Breast epithelium (tissue), 4 donors: ENCODE data around the gene MEF2C. TPM values are rescaled to one million over a fixed set of nuclear protein-coding genes. Genes with fewer than 3 reads are reported as not detected.

Experiments
- DNase-seq, 2 donors: peaks; one replicate each; pipeline ENCODE4 v3.0.0-alpha.2; 2019; ENCODE audit warnings: low spot score in 2 of 2
- H3K27ac ChIP-seq, 2 donors: fragments of 200-600 bp; sonication (generic) in 1 of 2; one replicate each; pipeline ENCODE4 v1.5.1; 2016 to 2019; ENCODE audit warnings: mild to moderate bottlenecking in 1 of 2
- H3K27me3 ChIP-seq, 2 donors: fragments of 200-600 bp; sonication (generic) in 1 of 2; one replicate each; pipeline versions ENCODE4 v1.5.1 to v1.6.0; 2017 to 2019; ENCODE audit warnings: control low read depth in 1 of 2, mild to moderate bottlenecking in 1 of 2
- H3K36me3 ChIP-seq: fragments of 200-600 bp; one replicate; pipeline ENCODE4 v1.5.1; 2019
- H3K4me1 ChIP-seq, 2 donors: fragments of 200-600 bp; sonication (generic); one replicate each; pipeline ENCODE4 v1.5.1; 2016 to 2019; ENCODE audit warnings: control low read depth in 1 of 2
- H3K4me3 ChIP-seq, 3 donors: fragments of 200-600 bp; sonication (generic); 1 replicate in 2 of 3; 2 replicates in 1 of 3; pipeline ENCODE4 v1.5.1; 2016 to 2019; ENCODE audit warnings: mild to moderate bottlenecking in 3 of 3, moderate library complexity in 2 of 3
- H3K9me3 ChIP-seq, 2 donors: fragments of 200-600 bp; sonication (generic) in 1 of 2; one replicate each; pipeline ENCODE4 v1.5.1; 2016 to 2019; ENCODE audit warnings: control low read depth in 1 of 2
- CTCF ChIP-seq, 3 donors: fragments of 450-650 bp; IDR thresholded peaks; one replicate each; pipeline ENCODE4 v1.5.1; 2016 to 2017; ENCODE audit warnings: antibody characterized with exemption in 3 of 3, mild to moderate bottlenecking in 3 of 3, moderate library complexity in 3 of 3
- POLR2A ChIP-seq: fragments of 450-650 bp; IDR thresholded peaks from one replicate; pipeline ENCODE4 v1.6.1; 2016; ENCODE audit warnings: antibody characterized with exemption, mild to moderate bottlenecking, moderate library complexity
- POLR2AphosphoS5 ChIP-seq, 3 donors: sonication (generic); formaldehyde crosslinking; IDR thresholded peaks; one replicate each; pipeline ENCODE4 v1.6.1; 2017; ENCODE audit warnings: antibody characterized with exemption in 3 of 3
- intact Hi-C: fragments of 100-400 bp; cut with DNase I; formaldehyde crosslinking; loops from one replicate; pipeline ENCODE4 v1.15.1; 2023; ENCODE audit warnings: low total_unique reads
- total RNA-seq, 3 donors: library from RNA; depleted of rRNA; stranded (reverse); fragments of >200 nt; gene quantifications; one replicate each; pipeline ENCODE4 v1.1.0, GENCODE V29; 2016

Gene MEF2C
- total RNA-seq, 3 donors from 2014 or later = 27.4 to 41.8 (median 32.1) TPM

DNA sequence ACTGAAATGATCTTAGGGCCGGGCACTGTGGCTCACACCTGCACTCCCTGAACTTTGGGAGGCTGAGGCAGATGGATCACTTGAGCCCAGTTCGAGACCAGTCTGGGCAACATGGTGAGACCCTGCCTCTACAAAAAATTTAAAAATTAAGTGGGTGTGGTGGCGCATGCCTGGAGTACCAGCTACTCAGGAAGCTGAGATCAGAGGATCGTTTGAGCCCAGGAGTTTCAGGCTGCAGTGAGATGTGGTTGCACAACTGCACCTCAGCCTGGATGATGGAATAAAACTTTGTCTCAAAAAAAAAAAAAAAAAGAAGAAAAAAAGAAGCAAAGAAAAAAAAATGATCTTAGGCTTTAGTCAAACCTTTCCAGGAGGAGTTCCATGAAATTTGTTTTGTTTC lies 41.8 kb downstream of the MEF2C start:
- Histone ChIP-seq H3K4me1 (no peaks in the 10 kb centered on the region), H3K27ac (no peak overlapping the region), H3K9me3 (no peaks in the 10 kb centered on the region), H3K27me3 (no peaks in the 10 kb centered on the region), H3K36me3 (no peaks in the 10 kb centered on the region), H3K4me3 (no peak overlapping the region)
- TF ChIP-seq POLR2AphosphoS5 (IDR thresholded peaks at IDR 0.05) (no peak), POLR2A (no peak), CTCF (IDR thresholded peaks at IDR 0.05) (no peak)
- DNase-seq = no peak
- intact Hi-C loops = no loop called here

- intact Hi-C loops = no loop called here
- TF ChIP-seq POLR2AphosphoS5 (IDR thresholded peaks at IDR 0.05) (no peak), POLR2A (no peak), CTCF (IDR thresholded peaks at IDR 0.05) (no peak)
- DNase-seq = no peak
- Histone ChIP-seq H3K27ac (no peak overlapping the region), H3K36me3 (no peaks in the 10 kb centered on the region), H3K9me3 (no peaks in the 10 kb centered on the region), H3K4me1 (no peaks in the 10 kb centered on the region), H3K27me3 (no peaks in the 10 kb centered on the region), H3K4me3 (no peak overlapping the region)
Observed at GRCh38 chr5:88840495-88840894, 42.5 kb downstream of the MEF2C start.

GRCh38 chr5:88839238-88839637 lies 43.7 kb downstream of the MEF2C start:
- Histone ChIP-seq H3K4me1 (no peaks in the 10 kb centered on the region), H3K9me3 (no peaks in the 10 kb centered on the region)
- intact Hi-C loops = no loop called here

GRCh38 chr5:88838500-88838899 lies 44.5 kb downstream of the MEF2C start:
- TF ChIP-seq CTCF (IDR thresholded peaks at IDR 0.05) = no peak
- no peak for TF ChIP-seq POLR2AphosphoS5 (IDR thresholded peaks at IDR 0.05)
- TF ChIP-seq POLR2A = no peak
- no peak overlapping the region for H3K27ac ChIP-seq
- H3K4me1 ChIP-seq = no peaks in the 10 kb centered on the region
- H3K4me3 ChIP-seq = no peak overlapping the region
- intact Hi-C loops = no loop called here
- H3K36me3 ChIP-seq = no peaks in the 10 kb centered on the region
- H3K9me3 ChIP-seq = no peaks in the 10 kb centered on the region
- DNase-seq = no peak
- H3K27me3 ChIP-seq = no peaks in the 10 kb centered on the region

More at GRCh38 chr5:88839238-88839637, 43.7 kb downstream of the MEF2C start:
- H3K36me3 ChIP-seq = no peaks in the 10 kb centered on the region
- no peak overlapping the region for H3K4me3 ChIP-seq
- TF ChIP-seq POLR2A (no peak), POLR2AphosphoS5 (IDR thresholded peaks at IDR 0.05) (no peak), CTCF (IDR thresholded peaks at IDR 0.05) (no peak)
- H3K27me3 ChIP-seq = no peaks in the 10 kb centered on the region
- no peak for DNase-seq
- no peak overlapping the region for H3K27ac ChIP-seq

DNA sequence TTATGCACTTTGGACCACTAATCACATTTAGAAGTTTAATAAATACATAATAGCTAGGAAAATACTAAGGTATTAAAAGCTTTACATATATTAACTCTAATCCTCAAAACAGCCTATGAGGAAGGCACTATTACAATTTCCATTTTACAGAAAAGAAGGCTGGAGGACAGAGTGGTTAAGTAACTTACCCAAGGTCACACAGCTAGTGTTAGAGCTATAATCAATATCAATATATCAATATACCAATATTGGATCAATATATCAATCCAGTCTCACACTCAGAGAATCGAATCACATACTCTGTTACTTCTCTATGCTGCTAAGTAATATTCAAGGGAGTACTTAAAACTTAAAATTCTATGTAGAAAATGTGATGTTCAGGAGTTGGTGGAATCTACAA lies 45.2 kb downstream of the MEF2C start:
- Histone ChIP-seq H3K9me3 (no peaks in the 10 kb centered on the region), H3K36me3 (no peaks in the 10 kb centered on the region), H3K4me1 (no peaks in the 10 kb centered on the region), H3K4me3 (no peak overlapping the region), H3K27me3 (no peaks in the 10 kb centered on the region), H3K27ac (peak overlapping the region in 1 of 2 donors; percentile 7)
- no peak for DNase-seq
- intact Hi-C loops = no loop called here
- TF ChIP-seq POLR2A (no peak), CTCF (IDR thresholded peaks at IDR 0.05) (no peak), POLR2AphosphoS5 (IDR thresholded peaks at IDR 0.05) (no peak)
